ENCODE results near the gene UNC13D. TPM values are rescaled to one million over a fixed set of nuclear protein-coding genes. Genes with fewer than 3 reads are reported as not detected.

The UNC13D gene
- total RNA-seq, 1 experiment from 2014 or later = 3.5 TPM

DNA sequence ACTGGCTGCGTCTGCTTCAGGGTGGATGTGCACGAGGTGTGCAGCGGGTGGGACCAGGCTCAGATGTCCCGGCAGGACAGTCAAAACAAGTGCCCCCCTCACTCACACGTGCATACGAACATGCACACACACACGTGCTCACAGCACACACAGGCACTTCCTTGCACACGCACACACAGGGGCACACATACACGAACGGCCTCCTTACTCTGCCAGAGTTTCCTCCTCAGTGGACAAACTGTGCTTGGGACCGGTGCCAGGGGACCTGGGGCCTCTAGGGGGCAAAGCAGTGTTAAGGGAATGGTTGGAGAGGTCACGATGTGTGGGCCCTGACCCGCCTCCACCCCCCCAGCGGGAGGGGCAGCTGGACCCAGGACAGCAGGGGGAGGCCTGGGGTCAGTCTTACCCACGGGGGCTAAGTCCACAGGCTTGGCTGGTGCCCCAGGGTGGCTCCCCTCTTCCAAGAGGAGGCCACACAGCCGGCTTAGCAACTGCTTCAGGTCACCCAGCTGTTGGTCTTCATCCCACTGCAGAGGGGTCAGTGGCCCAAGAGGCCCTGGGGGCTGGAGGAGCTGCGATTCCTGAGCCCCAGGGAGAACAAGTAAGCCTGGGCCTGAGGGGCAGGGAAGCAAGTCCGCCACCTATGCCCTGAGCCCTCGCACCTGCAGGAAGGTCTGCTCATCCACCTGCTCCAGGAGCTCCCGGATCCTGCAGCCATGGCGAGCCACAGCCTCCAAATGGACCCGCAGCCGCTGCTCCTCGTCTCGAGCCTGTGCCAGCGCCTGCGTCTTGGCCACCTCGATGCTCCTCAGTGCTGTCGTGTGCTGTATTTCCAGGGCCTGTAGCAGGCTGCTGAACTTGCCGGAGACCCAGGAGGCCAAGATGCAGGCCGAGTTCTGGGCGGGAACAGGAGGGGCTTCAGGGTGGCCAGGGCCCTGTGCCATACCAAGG lies 47.7 kb upstream of the UNC13D start:
- no peak for DNase-seq (ENCODE audit: unreplicated experiment)
- peaks cover 19% of the 10 kb centered on the region for H3K4me1 Mint-ChIP-seq (ENCODE audit: insufficient read depth, unreplicated experiment)
- no peaks in the 10 kb centered on the region for H3K27me3 Mint-ChIP-seq (ENCODE audit: insufficient read depth, unreplicated experiment)
- no TSS peak for BruUV-seq (replicated peaks)
- ChIA-PET CTCF (interaction anchor here (0.5 kb wide), 1 partner anchor 96 kb away, joined by 3 read pairs; no protein-coding TSS in a partner anchor), POLR2A (interaction anchor here (0.9 to 3.8 kb wide), 3 partner anchors 13 to 37 kb away, joined by 4 to 18 read pairs (median 5); partner anchors contain the start of gene TRIM47)
- intact Hi-C loops (cut with micrococcal nuclease) = no loop called here
- no peaks in the 10 kb centered on the region for H3K9me3 Mint-ChIP-seq (ENCODE audit: unreplicated experiment)
- H3K27ac Mint-ChIP-seq (ENCODE audit: low read depth, unreplicated experiment) = no peak overlapping the region
- TF ChIP-seq, protein P1, sequence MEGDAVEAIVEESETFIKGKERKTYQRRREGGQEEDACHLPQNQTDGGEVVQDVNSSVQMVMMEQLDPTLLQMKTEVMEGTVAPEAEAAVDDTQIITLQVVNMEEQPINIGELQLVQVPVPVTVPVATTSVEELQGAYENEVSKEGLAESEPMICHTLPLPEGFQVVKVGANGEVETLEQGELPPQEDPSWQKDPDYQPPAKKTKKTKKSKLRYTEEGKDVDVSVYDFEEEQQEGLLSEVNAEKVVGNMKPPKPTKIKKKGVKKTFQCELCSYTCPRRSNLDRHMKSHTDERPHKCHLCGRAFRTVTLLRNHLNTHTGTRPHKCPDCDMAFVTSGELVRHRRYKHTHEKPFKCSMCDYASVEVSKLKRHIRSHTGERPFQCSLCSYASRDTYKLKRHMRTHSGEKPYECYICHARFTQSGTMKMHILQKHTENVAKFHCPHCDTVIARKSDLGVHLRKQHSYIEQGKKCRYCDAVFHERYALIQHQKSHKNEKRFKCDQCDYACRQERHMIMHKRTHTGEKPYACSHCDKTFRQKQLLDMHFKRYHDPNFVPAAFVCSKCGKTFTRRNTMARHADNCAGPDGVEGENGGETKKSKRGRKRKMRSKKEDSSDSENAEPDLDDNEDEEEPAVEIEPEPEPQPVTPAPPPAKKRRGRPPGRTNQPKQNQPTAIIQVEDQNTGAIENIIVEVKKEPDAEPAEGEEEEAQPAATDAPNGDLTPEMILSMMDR (IDR thresholded peaks at IDR 0.05; ENCODE audit: unreplicated experiment) = no peak
- H3K4me3 Mint-ChIP-seq (ENCODE audit: unreplicated experiment) = no peak overlapping the region
- H3K36me3 Mint-ChIP-seq (ENCODE audit: insufficient read depth, unreplicated experiment) = peaks cover 21% of the 10 kb centered on the region

DNA sequence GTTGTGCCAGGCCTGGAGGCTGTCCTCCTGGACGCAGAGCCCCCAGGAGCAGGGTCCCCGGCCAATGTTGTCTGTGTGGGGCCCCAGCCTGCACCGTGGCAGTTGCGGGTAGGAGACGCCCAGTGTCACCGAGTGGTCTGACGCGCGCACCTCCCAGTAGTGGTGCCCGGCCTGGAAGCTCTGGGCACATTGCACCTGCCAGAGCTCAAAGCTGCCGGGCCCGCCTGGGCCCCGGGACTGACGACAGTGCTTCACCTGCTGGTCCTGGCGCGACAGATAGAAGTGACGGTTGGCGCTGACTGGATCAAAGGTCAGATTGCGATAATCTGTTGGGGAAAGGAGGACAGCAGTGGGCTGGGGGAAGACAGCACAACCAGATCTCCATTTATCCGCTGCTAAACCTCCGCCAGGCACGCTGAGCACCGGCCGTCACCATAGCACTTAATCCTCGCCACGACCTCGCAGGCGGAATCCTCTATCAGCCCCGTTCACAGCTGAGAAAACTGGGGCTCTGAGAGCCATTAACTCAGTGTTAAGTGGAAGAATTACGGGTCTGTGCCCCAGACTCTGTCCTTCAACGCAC lies 46.9 kb upstream of the UNC13D start:
- no peak overlapping the region for H3K27ac Mint-ChIP-seq (ENCODE audit: low read depth, unreplicated experiment)

DNA sequence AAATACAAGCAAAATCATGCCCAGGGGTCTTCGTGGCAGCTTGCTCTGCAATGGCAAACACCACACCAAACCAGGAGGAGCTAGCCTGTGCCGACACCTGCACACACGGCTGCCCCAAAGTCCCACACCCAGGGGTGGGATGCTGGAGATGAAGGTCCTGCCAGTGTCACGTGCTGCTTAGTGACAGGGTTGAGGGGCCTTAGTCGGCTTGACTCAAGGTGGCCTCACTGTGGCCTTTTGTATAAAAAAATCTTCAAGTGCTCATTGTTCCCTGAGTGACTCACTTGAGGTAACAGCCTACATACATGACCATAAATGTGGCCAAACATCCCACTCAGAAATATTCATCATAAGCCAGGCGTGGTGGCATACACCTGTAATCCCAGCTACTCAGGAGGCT lies 45.2 kb upstream of the UNC13D start:
- CTCF ChIA-PET = interaction anchor here (0.7 to 3.4 kb wide), 3 partner anchors 10 to 521 kb away, joined by 3 to 13 read pairs (median 3); partner anchors contain the start of gene TRIM47
- POLR2A ChIA-PET = interaction anchor here (1.4 to 3.8 kb wide), 2 partner anchors 11 to 222 kb away, joined by 3 to 18 read pairs; partner anchors contain the start of genes RECQL5, SAP30BP and TRIM47
- BruUV-seq (replicated peaks) = no TSS peak

More for the DNA sequence above, 46.9 kb upstream of the UNC13D start:
- Mint-ChIP-seq H3K27me3 (ENCODE audit: insufficient read depth, unreplicated experiment) (no peaks in the 10 kb centered on the region), H3K36me3 (ENCODE audit: insufficient read depth, unreplicated experiment) (peaks cover 21% of the 10 kb centered on the region), H3K4me1 (ENCODE audit: insufficient read depth, unreplicated experiment) (peaks cover 19% of the 10 kb centered on the region), H3K9me3 (ENCODE audit: unreplicated experiment) (no peaks in the 10 kb centered on the region), H3K4me3 (ENCODE audit: unreplicated experiment) (no peak overlapping the region)
- DNase-seq (ENCODE audit: unreplicated experiment) = no peak
- CTCF ChIA-PET = interaction anchor here (0.7 to 3.4 kb wide), 2 partner anchors 12 to 125 kb away, joined by 4 to 13 read pairs; partner anchors contain the start of gene TRIM47
- intact Hi-C loops (cut with micrococcal nuclease) = no loop called here
- no TSS peak for BruUV-seq (replicated peaks)
- POLR2A ChIA-PET = interaction anchor here (0.9 to 3.8 kb wide), 2 partner anchors 13 to 37 kb away, joined by 3 to 18 read pairs; partner anchors contain the start of gene TRIM47
- TF ChIP-seq, protein P1 (IDR thresholded peaks at IDR 0.05; ENCODE audit: unreplicated experiment) = no peak

More for the DNA sequence above, 45.2 kb upstream of the UNC13D start:
- DNase-seq (ENCODE audit: unreplicated experiment) = no peak
- intact Hi-C loops (cut with micrococcal nuclease) = no loop called here
- Mint-ChIP-seq H3K4me3 (ENCODE audit: unreplicated experiment) (no peak overlapping the region), H3K27ac (ENCODE audit: low read depth, unreplicated experiment) (no peak overlapping the region), H3K9me3 (ENCODE audit: unreplicated experiment) (no peaks in the 10 kb centered on the region), H3K4me1 (ENCODE audit: insufficient read depth, unreplicated experiment) (peaks cover 8% of the 10 kb centered on the region), H3K27me3 (ENCODE audit: insufficient read depth, unreplicated experiment) (no peaks in the 10 kb centered on the region), H3K36me3 (ENCODE audit: insufficient read depth, unreplicated experiment) (peaks cover 21% of the 10 kb centered on the region)
- TF ChIP-seq, protein P1 (IDR thresholded peaks at IDR 0.05; ENCODE audit: unreplicated experiment) = no peak
